Naive thymus-derived CD4-positive, alpha-beta T cell (primary cell): ENCODE data around the gene SEC24D. TPM values are rescaled to one million over a fixed set of nuclear protein-coding genes. Genes with fewer than 3 reads are reported as not detected.

ENCODE experiments used
- ATAC-seq: fragments of 150-1000 bp; cut with Tn5 transposase; 2 replicates; pipeline ENCODE4 v1.10.0; 2021; ENCODE audit warnings: mild to moderate bottlenecking, moderate library complexity
- CTCF ChIA-PET: fragments of 350-600 bp; sonication (Branson Sonifier 250); formaldehyde crosslinking; loops from one replicate; lab custom pipeline; 2021; ENCODE audit warnings: antibody characterized with exemption; lab: Charles Lee
- POLR2A ChIA-PET: fragments of 350-600 bp; sonication (Branson Sonifier 250); formaldehyde crosslinking; loops from one replicate; lab custom pipeline; 2021; ENCODE audit warnings: antibody characterized with exemption, inconsistent platforms; lab: Charles Lee
- DNase-seq, 9 donors: peaks; one replicate each; pipeline versions ENCODE4 v3.0.0 to v3.0.0-alpha.2; 2020 to 2022; ENCODE audit warnings: mixed read lengths in 1 of 9
- H3K27ac ChIP-seq: one replicate; pipeline ENCODE4 v1.7.0; 2013; ENCODE audit warnings: mild to moderate bottlenecking, low read depth, low read length, moderate library complexity
- H3K27me3 ChIP-seq, 2 donors: one replicate each; pipeline ENCODE4 v1.7.0; 2013; ENCODE audit warnings: low read length in 2 of 2, mild to moderate bottlenecking in 2 of 2, moderate library complexity in 2 of 2; ENCODE audit not compliant: control insufficient read depth in 2 of 2, insufficient read depth in 2 of 2
- H3K36me3 ChIP-seq, 3 experiments: 1 replicate in 2 of 3; 2 replicates in 1 of 3; pipeline ENCODE4 v1.7.0; 2013; ENCODE audit warnings: low read length in 3 of 3, mild to moderate bottlenecking in 3 of 3, moderate library complexity in 1 of 3; ENCODE audit not compliant: insufficient read depth in 3 of 3, control insufficient read depth in 2 of 3
- H3K4me1 ChIP-seq, 2 donors: one replicate each; pipeline ENCODE4 v1.7.0; 2013; ENCODE audit warnings: low read length in 2 of 2, mild to moderate bottlenecking in 2 of 2, moderate library complexity in 1 of 2; ENCODE audit not compliant: control insufficient read depth in 2 of 2, insufficient read depth in 2 of 2
- H3K4me3 ChIP-seq: 2 replicates; pipeline ENCODE4 v1.7.0; 2013; ENCODE audit warnings: mild to moderate bottlenecking, low read length
- H3K9me3 ChIP-seq, 3 experiments: 1 replicate in 2 of 3; 2 replicates in 1 of 3; pipeline ENCODE4 v1.7.0; 2013; ENCODE audit warnings: low read length in 3 of 3; ENCODE audit not compliant: control insufficient read depth in 2 of 3
- H3K27ac Mint-ChIP-seq, 9 donors: one replicate each; pipeline ENCODE4 v1.8.0; 2020 to 2022; ENCODE audit warnings: mixed read lengths in 9 of 9, mild to moderate bottlenecking in 8 of 9, moderate library complexity in 5 of 9, inconsistent platforms in 2 of 9
- H3K27me3 Mint-ChIP-seq, 5 donors: one replicate each; pipeline ENCODE4 v1.8.0; 2021 to 2022; ENCODE audit warnings: mixed read lengths in 5 of 5, mild to moderate bottlenecking in 1 of 5
- H3K36me3 Mint-ChIP-seq, 5 donors: one replicate each; pipeline ENCODE4 v1.8.0; 2020 to 2022; ENCODE audit warnings: mixed read lengths in 5 of 5, mild to moderate bottlenecking in 3 of 5, inconsistent platforms in 1 of 5
- H3K4me1 Mint-ChIP-seq, 7 donors: one replicate each; pipeline ENCODE4 v1.8.0; 2020 to 2022; ENCODE audit warnings: mixed read lengths in 7 of 7, mild to moderate bottlenecking in 3 of 7, inconsistent platforms in 1 of 7
- H3K4me3 Mint-ChIP-seq, 10 donors: one replicate each; pipeline ENCODE4 v1.8.0; 2020 to 2022; ENCODE audit warnings: mild to moderate bottlenecking in 10 of 10, mixed read lengths in 10 of 10, moderate library complexity in 6 of 10, inconsistent platforms in 2 of 10
- H3K9me3 Mint-ChIP-seq, 11 donors: one replicate each; pipeline ENCODE4 v1.8.0; 2020 to 2022; ENCODE audit warnings: mixed read lengths in 11 of 11, mild to moderate bottlenecking in 4 of 11, inconsistent platforms in 1 of 11, moderate library complexity in 1 of 11
- intact Hi-C, 2 donors: fragments of 100-400 bp; cut with micrococcal nuclease; formaldehyde crosslinking; loops; one replicate each; pipeline ENCODE4 v1.15.1; 2023
- polyA plus RNA-seq, 2 donors: library from polyadenylated mRNA; unstranded; fragments of 300-500 nt; fragmentation: Illumina TruSeq; gene quantifications; one replicate each; pipeline ENCODE4 v1.2.3, GENCODE V29; 2021
- total RNA-seq, 6 experiments: library from RNA in 5 of 6; stranded (reverse) in 5 of 6; gene quantifications; 1 replicate in 5 of 6; 2 replicates in 1 of 6; pipeline ENCODE4 v1.2.3 and lab custom pipeline; 2021 to 2026

The SEC24D gene
- total and polyA plus RNA-seq, 7 experiments from 2014 or later, result 11.5 to 59.2 (median 16.4) TPM

- CTCF ChIA-PET, result interaction anchor here (0.5 to 3.2 kb wide), 4 partner anchors 87 to 268 kb away, joined by 3 to 19 read pairs (median 3); partner anchors contain the start of gene SYNPO2
- Histone ChIP-seq H3K36me3 (no peaks in the 10 kb centered on the region), H3K27ac (no peak overlapping the region), H3K4me3 (no peak overlapping the region), H3K4me1 (no peaks in the 10 kb centered on the region), H3K27me3 (no peaks in the 10 kb centered on the region), H3K9me3 (no peaks in the 10 kb centered on the region)
- DNase-seq, result no peak
- ATAC-seq, result no peak
- no peaks in the 10 kb centered on the region for H3K27me3 Mint-ChIP-seq
- no peaks in the 10 kb centered on the region for H3K4me1 Mint-ChIP-seq
- H3K27ac Mint-ChIP-seq, result no peak overlapping the region
- H3K4me3 Mint-ChIP-seq, result no peak overlapping the region
- POLR2A ChIA-PET, result no interaction called here
- peaks cover 0 to 4% (median 0%) of the 10 kb centered on the region in 11 donors for H3K9me3 Mint-ChIP-seq
- peaks cover 0 to 7% (median 0%) of the 10 kb centered on the region in 5 donors for H3K36me3 Mint-ChIP-seq
- intact Hi-C loops, result loop anchor here (5.0 to 10.0 kb wide), 4 partner anchors 193 to 1280 kb away; no protein-coding TSS in a partner anchor
These were observed 61.6 kb downstream of the SEC24D start for GRCh38 chr4:118774321-118774720.

DNA sequence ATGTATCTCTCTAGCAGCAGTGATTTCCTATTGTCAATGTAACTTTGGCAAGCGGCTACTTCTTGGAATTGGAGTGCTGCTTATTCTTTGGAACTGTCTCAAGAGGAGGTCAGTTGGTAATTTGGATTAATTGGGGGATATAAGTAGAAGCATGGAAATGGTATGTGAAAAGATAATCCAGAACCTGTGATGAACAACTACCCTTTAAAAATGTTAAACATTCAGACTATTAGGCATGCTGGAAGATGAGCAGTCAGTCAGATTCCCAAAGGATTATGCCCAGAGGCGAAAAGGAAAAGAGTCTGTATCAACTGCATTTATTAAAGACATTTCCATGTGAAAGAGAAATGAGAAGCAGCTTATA lies 62.5 kb downstream of the SEC24D start:
- CTCF ChIA-PET, result interaction anchor here (0.7 to 3.2 kb wide), 4 partner anchors 88 to 1403 kb away, joined by 3 to 19 read pairs (median 3); partner anchors contain the start of gene SYNPO2

GRCh38 chr4:118772767-118773428 lies 63.0 kb downstream of the SEC24D start:
- Mint-ChIP-seq H3K27ac (no peak overlapping the region), H3K27me3 (no peaks in the 10 kb centered on the region), H3K4me1 (no peaks in the 10 kb centered on the region), H3K36me3 (peaks cover 0 to 14% (median 0%) of the 10 kb centered on the region in 5 donors), H3K4me3 (no peak overlapping the region), H3K9me3 (peaks cover 0 to 2% (median 0%) of the 10 kb centered on the region in 11 donors)
- CTCF ChIA-PET, result interaction anchor here (0.7 to 3.2 kb wide), 4 partner anchors 92 to 200 kb away, joined by 3 to 19 read pairs (median 7); partner anchors contain the start of gene SYNPO2
- POLR2A ChIA-PET, result no interaction called here
- H3K9me3 ChIP-seq, result no peaks in the 10 kb centered on the region
- H3K27me3 ChIP-seq, result no peaks in the 10 kb centered on the region
- no peak overlapping the region for H3K4me3 ChIP-seq
- H3K36me3 ChIP-seq, result peaks cover 0 to 2% (median 0%) of the 10 kb centered on the region in 3 experiments
- DNase-seq, result no peak
- intact Hi-C loops, result loop anchor here (1.0 to 10.0 kb wide), 10 partner anchors 92 to 1282 kb away; no protein-coding TSS in a partner anchor
- H3K4me1 ChIP-seq, result no peaks in the 10 kb centered on the region
- peak; percentile 14 for ATAC-seq
- H3K27ac ChIP-seq, result no peak overlapping the region

More for the DNA sequence above, 62.5 kb downstream of the SEC24D start:
- no peaks in the 10 kb centered on the region for H3K4me1 Mint-ChIP-seq
- H3K27ac Mint-ChIP-seq, result no peak overlapping the region
- H3K9me3 ChIP-seq, result no peaks in the 10 kb centered on the region
- no peaks in the 10 kb centered on the region for H3K27me3 ChIP-seq
- H3K27ac ChIP-seq, result no peak overlapping the region
- DNase-seq, result no peak
- no peaks in the 10 kb centered on the region for H3K4me1 ChIP-seq
- H3K4me3 Mint-ChIP-seq, result no peak overlapping the region
- peaks cover 0 to 4% (median 0%) of the 10 kb centered on the region in 11 donors for H3K9me3 Mint-ChIP-seq
- no peak for ATAC-seq
- POLR2A ChIA-PET, result no interaction called here
- intact Hi-C loops, result loop anchor here (2.0 to 10.0 kb wide), 5 partner anchors 194 to 1281 kb away; no protein-coding TSS in a partner anchor
- no peak overlapping the region for H3K4me3 ChIP-seq
- H3K36me3 Mint-ChIP-seq, result peaks cover 0 to 10% (median 0%) of the 10 kb centered on the region in 5 donors
- no peaks in the 10 kb centered on the region for H3K36me3 ChIP-seq
- H3K27me3 Mint-ChIP-seq, result no peaks in the 10 kb centered on the region

GRCh38 chr4:118772081-118772766 lies 63.7 kb downstream of the SEC24D start:
- Histone ChIP-seq H3K27me3 (no peaks in the 10 kb centered on the region), H3K4me1 (no peaks in the 10 kb centered on the region), H3K9me3 (no peaks in the 10 kb centered on the region), H3K4me3 (no peak overlapping the region), H3K36me3 (peaks cover 0 to 4% (median 0%) of the 10 kb centered on the region in 3 experiments), H3K27ac (no peak overlapping the region)
- Mint-ChIP-seq H3K9me3 (no peaks in the 10 kb centered on the region), H3K27ac (no peak overlapping the region), H3K27me3 (no peaks in the 10 kb centered on the region), H3K4me3 (no peak overlapping the region), H3K4me1 (no peaks in the 10 kb centered on the region), H3K36me3 (peaks cover 0 to 14% (median under 1%) of the 10 kb centered on the region in 5 donors)
- CTCF ChIA-PET, result interaction anchor here (0.9 to 3.2 kb wide), 6 partner anchors 10 to 201 kb away, joined by 3 to 27 read pairs (median 7); partner anchors contain the start of gene SYNPO2
- DNase-seq (peak in 7 of 9 donors; percentile 22 to 53 (median 36)), ATAC-seq (peak; percentile 80)
- intact Hi-C loops, result loop anchor here (1.0 to 10.0 kb wide), 10 partner anchors 93 to 1283 kb away; no protein-coding TSS in a partner anchor
- POLR2A ChIA-PET, result interaction anchor here (0.7 kb wide), 1 partner anchor 27 kb away, joined by 4 read pairs; no protein-coding TSS in a partner anchor

DNA sequence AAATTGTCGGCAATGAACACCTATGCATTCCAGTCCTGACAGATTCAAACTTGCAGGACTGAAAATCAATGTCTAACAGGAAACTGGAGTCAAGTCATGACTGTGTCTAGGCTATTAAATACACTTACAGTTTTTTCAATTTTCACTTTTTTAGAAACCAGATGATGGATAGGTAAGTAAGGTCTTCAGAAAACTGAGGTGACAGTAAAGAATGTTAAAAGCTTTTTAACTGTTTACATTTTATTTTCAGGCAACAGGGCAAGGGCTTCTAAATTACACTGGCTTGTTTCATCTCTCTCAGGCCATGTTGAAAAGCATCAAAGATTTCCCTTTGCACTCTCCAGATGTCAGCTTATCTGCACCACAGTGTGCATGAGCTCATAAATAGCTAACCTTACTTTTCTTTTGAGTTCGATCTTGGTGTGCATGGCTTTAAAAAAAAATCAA lies 65.2 kb downstream of the SEC24D start:
- no peak overlapping the region for H3K4me3 ChIP-seq

GRCh38 chr4:118769161-118769560 lies 66.8 kb downstream of the SEC24D start:
- Mint-ChIP-seq H3K36me3 (peaks cover 7 to 29% (median 11%) of the 10 kb centered on the region in 5 donors), H3K4me3 (no peak overlapping the region)
- POLR2A ChIA-PET, result no interaction called here

More for the DNA sequence above, 65.2 kb downstream of the SEC24D start:
- peaks cover 7 to 26% (median 11%) of the 10 kb centered on the region in 5 donors for H3K36me3 Mint-ChIP-seq
- Histone ChIP-seq H3K36me3 (peaks cover 0 to 16% (median 3%) of the 10 kb centered on the region in 3 experiments), H3K27me3 (no peaks in the 10 kb centered on the region), H3K4me1 (no peaks in the 10 kb centered on the region), H3K27ac (no peak overlapping the region), H3K9me3 (no peaks in the 10 kb centered on the region)
- H3K27me3 Mint-ChIP-seq, result no peaks in the 10 kb centered on the region
- H3K4me3 Mint-ChIP-seq, result no peak overlapping the region
- CTCF ChIA-PET, result interaction anchor here (0.6 to 2.1 kb wide), 6 partner anchors 14 to 530 kb away, joined by 3 to 27 read pairs (median 4); a partner anchor contains a TSS
- H3K9me3 Mint-ChIP-seq, result no peaks in the 10 kb centered on the region
- no peak overlapping the region for H3K27ac Mint-ChIP-seq
- no peak for DNase-seq
- H3K4me1 Mint-ChIP-seq, result no peaks in the 10 kb centered on the region
- no peak for ATAC-seq
- POLR2A ChIA-PET, result no interaction called here
- intact Hi-C loops, result loop anchor here (5.0 to 10.0 kb wide), 4 partner anchors 197 to 1284 kb away; no protein-coding TSS in a partner anchor

More at GRCh38 chr4:118769161-118769560, 66.8 kb downstream of the SEC24D start:
- CTCF ChIA-PET, result no interaction called here
- Histone ChIP-seq H3K36me3 (peaks cover 3 to 21% (median 7%) of the 10 kb centered on the region in 3 experiments), H3K4me3 (no peak overlapping the region), H3K9me3 (no peaks in the 10 kb centered on the region), H3K27me3 (no peaks in the 10 kb centered on the region), H3K4me1 (no peaks in the 10 kb centered on the region), H3K27ac (no peak overlapping the region)
- Mint-ChIP-seq H3K4me1 (no peaks in the 10 kb centered on the region), H3K27ac (no peak overlapping the region), H3K27me3 (no peaks in the 10 kb centered on the region), H3K9me3 (no peaks in the 10 kb centered on the region)
- no peak for DNase-seq
- ATAC-seq, result no peak
- intact Hi-C loops, result no loop called here
